ENCODE results near the gene HSD17B7. TPM values are rescaled to one million over a fixed set of nuclear protein-coding genes. Genes with fewer than 3 reads are reported as not detected.
"Not testable (repeated sequence)": the region's sequence is repeated elsewhere in the genome, so short reads cannot be mapped to it uniquely, and the experiment has no call there.

HSD17B7 gene
- total and polyA plus RNA-seq, 9 of the 15 experiments (the other 6 are each of a cell fraction or from before 2014, with no cell fraction given) = 12.7 to 48.7 (median 21.3) TPM

DNA sequence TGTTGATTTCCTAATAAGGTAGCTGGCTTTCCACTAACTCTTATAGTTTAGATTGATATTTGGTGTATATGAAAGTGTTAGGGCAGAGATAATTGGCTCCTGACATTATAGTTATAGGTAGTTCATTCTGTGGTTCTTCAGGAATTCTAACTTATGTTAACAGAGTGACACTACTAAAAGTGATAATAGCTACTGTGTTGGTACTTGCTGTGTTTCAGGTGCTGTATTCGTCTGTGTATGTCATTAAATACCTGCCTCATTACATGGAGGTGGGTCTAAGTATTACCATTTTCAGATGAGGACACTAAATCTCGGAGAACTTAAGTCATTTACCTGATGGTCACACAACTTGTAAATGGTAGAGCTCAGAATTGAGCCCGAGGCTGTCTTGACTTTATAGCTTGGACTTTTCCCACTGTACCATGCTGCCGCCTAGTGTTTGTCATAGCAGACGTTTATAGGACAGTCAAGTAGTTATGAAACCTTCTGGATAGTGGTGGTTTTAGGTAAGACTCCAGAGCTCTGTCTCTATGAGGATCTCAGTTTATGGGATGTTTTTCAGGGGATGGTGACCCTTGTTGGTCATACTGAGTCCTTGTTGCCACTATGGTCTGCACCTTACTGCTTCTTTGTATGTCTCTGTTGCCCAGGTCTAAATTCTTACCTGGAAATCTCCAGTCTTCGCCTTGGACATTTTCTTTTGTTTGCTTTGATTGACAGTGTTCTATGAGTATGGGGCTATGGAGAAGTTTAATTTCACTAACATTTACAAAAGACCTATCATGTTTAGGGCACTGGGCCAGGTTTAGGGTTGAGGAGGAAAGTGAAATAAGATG lies 9.7 kb downstream of the HSD17B7 start (continued):
- TF ChIP-seq CTCF (IDR thresholded peaks at IDR 0.05 in 2 of 3, conservative IDR thresholded peaks at IDR 0.05 in 1 of 3; ENCODE audit: insufficient read depth in 2 of 3, low read depth in 1 of 3, low read length in 3 of 3) = peak; percentile 71 to 77 (median 77)

DNA sequence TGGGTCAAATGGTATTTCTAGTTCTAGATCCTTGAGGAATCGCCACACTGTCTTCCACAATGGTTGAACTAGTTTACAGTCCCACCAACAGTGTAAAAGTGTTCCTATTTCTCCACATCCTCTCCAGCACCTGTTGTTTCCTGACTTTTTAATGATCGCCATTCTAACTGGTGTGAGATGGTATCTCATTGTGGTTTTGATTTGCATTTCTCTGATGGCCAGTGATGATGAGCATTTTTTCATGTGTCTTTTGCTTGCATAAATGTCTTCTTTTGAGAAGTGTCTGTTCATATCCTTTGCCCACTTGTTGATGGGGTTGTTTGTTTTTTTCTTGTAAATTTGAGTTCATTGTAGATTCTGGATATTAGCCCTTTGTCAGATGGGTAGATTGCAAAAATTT lies 17.0 kb downstream of the HSD17B7 start:
- H3K79me2 ChIP-seq (ENCODE audit: control insufficient read depth, insufficient read depth, low read length); DNase-seq (ENCODE audit: extremely low read depth in 1 of 4, low spot score in 3 of 4); FAIRE-seq; H3K4me1 ChIP-seq (replicated peaks in 1 of 2; ENCODE audit: control insufficient read depth in 2 of 2, insufficient read depth in 2 of 2, low read length in 2 of 2); H3K27ac ChIP-seq (ENCODE audit: extremely low read depth, low read depth, low read length); H4K20me1 ChIP-seq (replicated peaks; ENCODE audit: control insufficient read depth, insufficient read depth, low read length); H2AFZ ChIP-seq (ENCODE audit: low read depth, low read length); H3K9me3 ChIP-seq (replicated peaks; ENCODE audit: control insufficient read depth, insufficient read depth, low read depth, low read length); intact Hi-C loops (cut with micrococcal nuclease); BruUV-seq (replicated peaks); ATAC-seq; H3K9me1 ChIP-seq (ENCODE audit: control insufficient read depth, insufficient read depth, low read length); H3K4me2 ChIP-seq (ENCODE audit: insufficient read depth, low read length); CTCF ChIA-PET (ENCODE audit: low intra/inter-chr PET ratio); H3K9ac ChIP-seq (ENCODE audit: insufficient read depth in 1 of 2, low read depth in 2 of 2, low read length in 2 of 2); H3K4me3 ChIP-seq; H3K27me3 ChIP-seq (ENCODE audit: control insufficient read depth in 2 of 2, insufficient read depth in 2 of 2, low read length in 2 of 2); POLR2A ChIA-PET: not testable (repeated sequence)
- WGBS (ENCODE audit: insufficient coverage, low coverage, missing lambda C conversion rate) = no CpG with 5 or more reads among the region's 2 CpGs
- peaks cover 11% of the 10 kb centered on the region; the same call in 2 of the 3 replicates for H3K36me3 ChIP-seq (ENCODE audit: control insufficient read depth, insufficient read depth, low read length)
- in situ Hi-C loops (cut with MboI) = loop anchor here (10.0 kb wide), 1 partner anchor 183 kb away; no protein-coding TSS in a partner anchor

- H3K4me1 ChIP-seq (replicated peaks in 1 of 2; ENCODE audit: control insufficient read depth in 2 of 2, insufficient read depth in 2 of 2, low read length in 2 of 2); H2AFZ ChIP-seq (ENCODE audit: low read depth, low read length); H3K27me3 ChIP-seq (ENCODE audit: control insufficient read depth in 2 of 2, insufficient read depth in 2 of 2, low read length in 2 of 2); H4K20me1 ChIP-seq (replicated peaks; ENCODE audit: control insufficient read depth, insufficient read depth, low read length); H3K79me2 ChIP-seq (ENCODE audit: control insufficient read depth, insufficient read depth, low read length); H3K9me1 ChIP-seq (ENCODE audit: control insufficient read depth, insufficient read depth, low read length); H3K4me3 ChIP-seq; in situ Hi-C loops (cut with MboI); DNase-seq (ENCODE audit: extremely low read depth in 1 of 4, low spot score in 3 of 4); POLR2A ChIA-PET; H3K27ac ChIP-seq (ENCODE audit: extremely low read depth, low read depth, low read length); H3K4me2 ChIP-seq (ENCODE audit: insufficient read depth, low read length); intact Hi-C loops (cut with micrococcal nuclease); H3K9me3 ChIP-seq (replicated peaks; ENCODE audit: control insufficient read depth, insufficient read depth, low read depth, low read length); CTCF ChIA-PET (ENCODE audit: low intra/inter-chr PET ratio); H3K36me3 ChIP-seq (ENCODE audit: control insufficient read depth, insufficient read depth, low read length); ATAC-seq; FAIRE-seq; H3K9ac ChIP-seq (ENCODE audit: insufficient read depth in 1 of 2, low read depth in 2 of 2, low read length in 2 of 2): not testable (repeated sequence)
- 78% methylated on average over 2 of the region's 2 CpGs for WGBS (ENCODE audit: insufficient coverage, low coverage, missing lambda C conversion rate)
- TSS peak; percentile 41 for BruUV-seq (replicated peaks)
Observed at GRCh38 chr1:162812357-162812756, 21.9 kb downstream of the HSD17B7 start.

DNA sequence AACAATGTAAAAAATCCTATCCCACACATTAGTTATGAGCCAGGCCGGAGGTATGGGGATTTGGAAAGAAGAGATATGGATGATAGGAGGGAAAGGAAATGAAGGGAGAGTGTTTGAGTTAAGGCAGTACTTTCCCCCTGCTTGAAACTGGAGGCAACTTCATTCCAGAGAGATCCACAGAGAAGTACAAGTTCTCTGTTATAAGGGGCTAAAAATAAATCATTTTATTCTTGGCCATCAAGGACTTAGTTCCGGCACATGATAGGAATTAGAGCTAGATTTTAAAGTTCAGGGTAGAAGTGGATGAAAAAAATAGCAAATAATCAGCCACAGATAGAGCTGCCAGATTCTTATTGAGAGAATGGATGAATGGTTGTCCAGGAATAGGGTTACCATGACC lies 27.6 kb downstream of the HSD17B7 start:
- H3K27me3 ChIP-seq (ENCODE audit: control insufficient read depth in 2 of 2, insufficient read depth in 2 of 2, low read length in 2 of 2) = peaks cover 8 to 11% of the 10 kb centered on the region in 2 experiments; a peak in 4 of 5 replicates
- H3K9ac ChIP-seq (ENCODE audit: insufficient read depth in 1 of 2, low read depth in 2 of 2, low read length in 2 of 2); H3K4me3 ChIP-seq; H3K36me3 ChIP-seq (ENCODE audit: control insufficient read depth, insufficient read depth, low read length); CTCF ChIA-PET (ENCODE audit: low intra/inter-chr PET ratio); in situ Hi-C loops (cut with MboI); DNase-seq (ENCODE audit: extremely low read depth in 1 of 4, low spot score in 3 of 4); H4K20me1 ChIP-seq (replicated peaks; ENCODE audit: control insufficient read depth, insufficient read depth, low read length); FAIRE-seq; H3K4me1 ChIP-seq (replicated peaks in 1 of 2; ENCODE audit: control insufficient read depth in 2 of 2, insufficient read depth in 2 of 2, low read length in 2 of 2); ATAC-seq; intact Hi-C loops (cut with micrococcal nuclease); H2AFZ ChIP-seq (ENCODE audit: low read depth, low read length); H3K4me2 ChIP-seq (ENCODE audit: insufficient read depth, low read length); H3K27ac ChIP-seq (ENCODE audit: extremely low read depth, low read depth, low read length); H3K79me2 ChIP-seq (ENCODE audit: control insufficient read depth, insufficient read depth, low read length); BruUV-seq (replicated peaks); POLR2A ChIA-PET; H3K9me3 ChIP-seq (replicated peaks; ENCODE audit: control insufficient read depth, insufficient read depth, low read depth, low read length); H3K9me1 ChIP-seq (ENCODE audit: control insufficient read depth, insufficient read depth, low read length): not testable (repeated sequence)
- 5% methylated on average over 2 of the region's 2 CpGs for WGBS (ENCODE audit: insufficient coverage, low coverage, missing lambda C conversion rate)

Measured in K562 (cell line).